C4-2B (cell line): Measurements from ENCODE around the gene EPN2.

Experiments
- CTCF ChIP-seq: fragments of 450-650 bp; conservative IDR thresholded peaks from 2 replicates; pipeline ENCODE4 v1.5.1; 2017; ENCODE audit warnings: mild to moderate bottlenecking
- ZFX ChIP-seq: fragments of 450-650 bp; IDR thresholded peaks from 2 replicates; pipeline ENCODE4 v1.6.1; 2017

- TF ChIP-seq CTCF (no peak), ZFX (no peak)
Measured at GRCh38 chr17:19348081-19348650, 111.0 kb downstream of the EPN2 start.
